Stimulated activated CD8-positive, alpha-beta memory T cell treated with anti-CD3 and anti-CD28 coated beads, Interleukin-15, amount 100 ng/mL, for 1 hour (primary cell): ENCODE measurements around the gene DHDH.

Experiments
- DNase-seq: peaks from one replicate; pipeline ENCODE4 v3.0.0-alpha.2; 2020; ENCODE audit warnings: low read depth

Gene DHDH

GRCh38 chr19:48950830-48951519, 17.5 kb downstream of the DHDH start:
- DNase-seq: no peak

- DNase-seq: no peak
Observed at GRCh38 chr19:48953141-48953540, 19.6 kb downstream of the DHDH start.

GRCh38 chr19:48953990-48954594, 20.6 kb downstream of the DHDH start:
- DNase-seq: no peak

- DNase-seq: peak; percentile 70
Observed at GRCh38 chr19:48954595-48955307, 21.3 kb downstream of the DHDH start, which contains the start of gene BAX. Gene BAX, plus strand, starts transcription at chr19:48954875. Its CDS starts 54 bp downstream, at chr19:48954929.

- DNase-seq: no peak
Observed at GRCh38 chr19:48955308-48955958, 21.9 kb downstream of the DHDH start.

GRCh38 chr19:48958006-48958405, 24.5 kb downstream of the DHDH start:
- no peak for DNase-seq

- no peak for DNase-seq
Observed at GRCh38 chr19:48959341-48960239, 26.1 kb downstream of the DHDH start.

GRCh38 chr19:48961051-48961649, 27.7 kb downstream of the DHDH start:
- no peak for DNase-seq

- no peak for DNase-seq
Observed at GRCh38 chr19:48961673-48962028, 28.2 kb downstream of the DHDH start.

- no peak for DNase-seq
Observed at GRCh38 chr19:48962029-48962848, 28.7 kb downstream of the DHDH start.

- DNase-seq: no peak
Observed at GRCh38 chr19:48962849-48963165, 29.3 kb downstream of the DHDH start.

GRCh38 chr19:48963371-48964204, 30.1 kb downstream of the DHDH start:
- DNase-seq: no peak

- DNase-seq: no peak
Observed at GRCh38 chr19:48964205-48965039, 30.9 kb downstream of the DHDH start.

GRCh38 chr19:48965040-48965805, 31.7 kb downstream of the DHDH start, which contains the start of gene FTL:
Gene FTL, plus strand, starts transcription at chr19:48965309. Its CDS starts 199 bp downstream, at chr19:48965508.
- peak; percentile 65 for DNase-seq

GRCh38 chr19:48965806-48966540, 32.5 kb downstream of the DHDH start:
- peak; percentile 82 for DNase-seq

GRCh38 chr19:48966541-48967345, 33.2 kb downstream of the DHDH start:
- DNase-seq: no peak
